Stimulated activated CD8-positive, alpha-beta memory T cell treated with anti-CD3 and anti-CD28 coated beads, Interleukin-2, amount 100 ng/mL, for 48 hours (primary cell): ENCODE data around the gene EI24.

ENCODE experiments used
- DNase-seq, 2 donors: peaks; one replicate each; pipeline ENCODE4 v3.0.0-alpha.2; 2020; ENCODE audit warnings: low read depth in 2 of 2

Gene EI24

GRCh38 chr11:125579811-125580210 lies 10.5 kb downstream of the EI24 start:
- DNase-seq: no peak

- DNase-seq: no peak
Measured at GRCh38 chr11:125583496-125583895, 14.2 kb downstream of the EI24 start.

GRCh38 chr11:125585487-125585886 lies 16.2 kb downstream of the EI24 start:
- no peak for DNase-seq

- no peak for DNase-seq
Measured at GRCh38 chr11:125586623-125587022, 17.3 kb downstream of the EI24 start.

- no peak for DNase-seq
Measured at GRCh38 chr11:125587480-125587879, 18.2 kb downstream of the EI24 start.

GRCh38 chr11:125588505-125588904 lies 19.2 kb downstream of the EI24 start:
- no peak for DNase-seq

- peak in 1 of 2 donors; percentile 9 for DNase-seq
Measured at GRCh38 chr11:125591649-125592304, 22.5 kb downstream of the EI24 start.

- DNase-seq: peak; percentile 90 to 94
Measured at GRCh38 chr11:125592305-125593113, 23.2 kb downstream of the EI24 start, which contains the start of gene STT3A. Gene STT3A (plus strand): TSS chr11:125592852. CDS start chr11:125595916, 3,064 bp downstream.

- DNase-seq: no peak
Measured at GRCh38 chr11:125593114-125593820, 24.0 kb downstream of the EI24 start.

GRCh38 chr11:125594958-125595357 lies 25.7 kb downstream of the EI24 start:
- no peak for DNase-seq

- DNase-seq: no peak
Measured at GRCh38 chr11:125600663-125601062, 31.4 kb downstream of the EI24 start.

GRCh38 chr11:125603207-125603606 lies 33.9 kb downstream of the EI24 start:
- DNase-seq: no peak

GRCh38 chr11:125605417-125605816 lies 36.1 kb downstream of the EI24 start:
- no peak for DNase-seq

GRCh38 chr11:125609545-125609944 lies 40.3 kb downstream of the EI24 start:
- DNase-seq: no peak

GRCh38 chr11:125618383-125618782 lies 49.1 kb downstream of the EI24 start:
- DNase-seq: no peak

- no peak for DNase-seq
Measured at GRCh38 chr11:125621995-125622394, 52.7 kb downstream of the EI24 start.

GRCh38 chr11:125623064-125623463 lies 53.8 kb downstream of the EI24 start:
- no peak for DNase-seq

- no peak for DNase-seq
Measured at GRCh38 chr11:125624756-125625213, 55.5 kb downstream of the EI24 start, which contains the start of gene CHEK1. Gene CHEK1 (plus strand): TSS chr11:125625163. CDS start chr11:125626769, 1,606 bp downstream.

- no peak for DNase-seq
Measured at GRCh38 chr11:125625225-125625629, 56.0 kb downstream of the EI24 start.

- peak; percentile 84 to 85 for DNase-seq
Measured at GRCh38 chr11:125625630-125626287, 56.5 kb downstream of the EI24 start.

GRCh38 chr11:125626288-125626950 lies 57.1 kb downstream of the EI24 start:
- no peak for DNase-seq
